NCI-H2196 (cell line): Measurements from ENCODE around the gene IQGAP2.

ENCODE experiments used
- DNase-seq: peaks from one replicate; lab custom pipeline; 2025; ENCODE audit not compliant: unreplicated experiment; lab: John Stamatoyannopoulos, UW

The IQGAP2 gene

DNA sequence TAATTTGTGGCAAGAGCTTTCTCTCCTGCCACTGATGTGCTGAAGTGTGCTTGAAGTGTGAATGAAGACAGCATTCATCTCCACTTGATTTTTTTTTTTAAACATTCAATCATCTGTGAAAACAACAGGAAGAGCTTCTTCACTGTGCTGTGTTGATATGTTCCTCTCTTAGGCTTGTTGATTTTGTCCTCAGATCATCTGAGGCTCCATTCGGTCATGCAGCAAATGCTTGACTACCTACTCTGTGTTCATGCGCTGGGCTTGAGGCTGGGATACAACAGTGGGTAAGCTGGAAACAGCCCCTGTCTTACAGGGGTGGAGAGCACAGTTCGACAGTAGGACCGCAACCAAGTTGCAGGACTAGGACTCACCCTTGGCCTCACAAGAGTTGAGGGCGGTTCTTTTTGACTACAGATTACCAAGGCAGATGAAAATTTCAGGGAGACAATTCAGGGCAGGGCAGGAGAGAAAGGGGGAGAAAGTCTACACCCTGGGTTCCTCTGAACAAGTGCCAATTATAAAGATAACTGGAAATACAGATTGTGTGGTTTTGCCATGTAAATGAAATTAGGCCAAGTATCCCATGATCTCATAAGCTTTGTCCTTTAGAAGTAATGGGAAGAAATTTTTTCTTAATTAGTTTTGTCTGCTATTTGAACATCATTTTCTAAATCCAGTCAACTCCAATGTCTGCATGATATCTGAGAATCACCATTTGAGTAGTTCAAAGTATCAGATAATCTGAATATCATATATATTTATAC, 281.9 kb downstream of the IQGAP2 start:
- no peak for DNase-seq

DNA sequence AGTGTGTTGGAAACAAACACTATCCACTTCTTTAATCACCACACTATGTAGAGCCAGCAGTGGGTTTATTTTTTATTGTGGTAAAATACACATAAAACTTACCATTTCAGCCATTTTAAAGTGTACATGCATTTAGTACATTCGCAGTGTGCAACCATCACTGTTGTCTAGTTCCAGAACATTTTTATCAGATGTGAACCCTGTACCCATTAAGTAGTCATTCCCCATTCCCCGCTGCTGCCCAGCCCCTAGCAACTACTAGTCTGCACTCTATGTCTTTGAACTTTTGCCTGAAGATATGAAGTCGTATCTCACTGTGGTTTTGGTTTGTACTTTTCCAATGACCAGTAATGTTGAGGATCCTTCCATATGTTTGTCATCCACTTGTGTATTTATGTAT, 282.6 kb downstream of the IQGAP2 start:
- no peak for DNase-seq

DNA sequence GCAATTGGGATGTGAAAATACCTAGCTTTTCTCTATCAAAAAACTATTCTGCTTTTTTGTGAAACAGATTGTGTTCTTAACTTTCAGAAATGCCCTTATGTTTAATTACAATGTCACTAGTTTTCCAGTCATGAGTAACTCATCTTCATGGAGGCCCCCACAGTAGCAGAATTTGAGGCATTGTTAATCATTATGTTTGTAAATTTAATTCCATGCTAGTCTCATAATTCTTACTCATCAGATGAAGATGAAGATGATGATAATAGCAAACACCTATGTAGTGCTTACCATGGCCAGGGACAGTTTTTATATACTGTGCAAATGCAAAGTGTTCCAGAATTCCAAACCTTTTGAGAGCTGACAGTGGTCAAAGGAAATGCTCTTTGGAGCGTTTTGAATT, 285.1 kb downstream of the IQGAP2 start:
- no peak for DNase-seq

DNA sequence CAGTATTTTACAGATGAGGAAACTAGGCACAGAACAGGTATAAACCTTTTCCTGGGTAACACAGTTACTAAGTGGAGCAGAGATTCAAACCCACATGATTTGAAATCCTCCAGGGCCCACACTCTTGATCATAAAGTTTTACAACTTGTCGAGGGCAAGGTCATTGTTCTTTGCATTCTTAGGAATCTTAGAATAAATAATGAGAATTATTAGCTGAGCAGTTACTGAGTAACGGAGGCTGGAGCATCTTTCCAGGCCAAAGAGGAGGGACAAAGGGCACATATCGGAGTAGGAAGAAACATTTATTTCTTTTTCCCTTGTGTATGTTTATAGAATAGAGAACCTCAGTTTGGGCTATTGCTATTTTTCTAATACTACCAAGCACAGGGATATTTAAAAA, 285.8 kb downstream of the IQGAP2 start:
- no peak for DNase-seq

DNA sequence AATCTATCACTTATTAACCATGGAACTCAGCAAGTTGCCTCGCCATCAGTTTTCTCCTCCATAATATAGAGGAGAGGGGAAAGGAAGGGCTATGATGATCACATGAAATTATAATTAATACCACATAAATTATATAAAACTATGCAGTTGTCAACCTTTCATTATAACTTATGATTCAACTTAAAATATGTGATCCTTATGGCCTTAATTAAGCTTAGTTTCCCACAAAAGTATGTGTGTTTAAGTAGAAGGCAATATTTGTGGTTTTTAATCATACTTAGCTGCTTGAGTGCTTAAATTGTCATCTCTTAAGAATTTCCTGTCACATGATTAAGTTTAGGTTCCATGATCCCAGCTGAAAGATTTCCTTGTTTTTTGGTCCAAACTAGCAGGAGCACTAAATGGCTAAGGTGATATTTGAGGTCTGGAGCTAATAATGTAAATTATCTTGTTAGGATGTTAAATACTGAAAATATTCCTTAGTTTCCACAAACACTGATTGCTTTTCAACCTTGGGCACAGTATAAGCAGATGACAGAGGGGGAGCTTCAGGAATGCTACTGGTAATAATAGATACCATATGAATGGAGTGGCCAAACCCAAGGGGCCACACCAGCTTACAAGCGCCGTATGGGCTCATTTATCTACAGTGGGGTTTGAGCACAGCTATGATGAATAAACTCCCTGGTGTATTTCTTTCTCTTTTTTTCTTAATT, 286.4 kb downstream of the IQGAP2 start:
- DNase-seq = no peak

DNA sequence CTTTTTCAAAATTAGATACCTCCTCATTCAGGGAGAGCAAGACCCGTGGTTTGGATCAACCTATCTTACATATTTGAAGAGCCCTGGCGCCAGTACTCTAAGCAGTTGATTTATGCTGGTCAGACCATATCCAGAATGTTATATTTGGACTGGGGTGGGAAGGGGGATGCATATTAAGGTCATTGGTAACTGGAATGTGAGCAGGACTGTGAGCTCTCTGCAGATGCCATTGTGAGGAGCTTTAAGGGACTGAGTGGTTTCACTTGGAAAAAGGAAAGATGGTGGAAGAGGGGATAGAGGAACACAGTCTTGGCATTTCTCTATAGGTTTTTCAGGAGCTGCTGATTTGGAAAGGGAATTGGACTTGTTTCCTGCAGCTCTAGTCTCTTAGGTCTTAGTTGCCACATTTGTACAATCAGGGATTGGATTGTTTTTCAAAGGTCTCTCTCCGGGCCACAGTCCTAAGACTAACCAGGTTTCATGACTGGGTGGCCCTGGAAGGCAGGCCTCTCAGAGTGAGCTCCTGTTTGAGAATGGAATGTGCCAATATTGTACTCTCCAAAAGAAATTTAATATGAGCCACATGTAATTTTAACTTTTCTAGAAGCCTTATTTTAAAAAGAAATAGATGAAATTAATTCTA, 287.1 kb downstream of the IQGAP2 start:
- no peak for DNase-seq

DNA sequence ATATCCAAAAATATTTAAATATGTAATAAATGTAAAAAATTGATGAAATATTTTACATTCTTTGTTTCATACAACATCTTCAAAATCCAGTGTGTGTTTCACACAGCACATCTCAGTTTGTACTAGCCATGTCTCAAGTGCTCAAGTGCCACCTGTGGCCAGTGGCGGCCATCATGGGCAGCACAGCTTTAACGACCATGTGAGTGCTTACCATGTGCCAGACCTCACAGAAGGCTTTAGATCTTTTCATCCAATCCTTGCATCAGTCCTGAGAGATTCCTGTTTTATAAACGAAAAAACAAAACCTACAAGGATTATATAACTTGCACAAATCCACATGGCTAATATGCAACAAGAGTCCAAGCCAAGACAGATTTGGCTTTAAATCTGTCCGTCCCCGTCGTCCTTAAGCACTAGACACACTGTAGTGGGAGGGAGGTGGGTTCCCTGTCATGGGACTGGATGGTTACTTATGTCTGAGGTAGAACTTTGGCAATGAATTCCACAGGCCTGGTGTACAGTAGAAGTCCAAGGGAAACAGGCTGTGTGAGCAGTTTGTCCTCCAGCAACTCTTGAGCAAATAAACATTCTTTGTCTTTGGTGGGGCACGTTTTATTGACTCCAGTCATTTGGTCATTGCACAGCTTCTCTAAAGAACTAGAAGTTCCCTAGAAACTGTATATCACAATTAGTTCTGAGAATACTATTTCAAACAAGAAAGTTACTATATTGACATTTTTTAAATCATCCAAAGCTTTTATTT, 287.8 kb downstream of the IQGAP2 start:
- no peak for DNase-seq

DNA sequence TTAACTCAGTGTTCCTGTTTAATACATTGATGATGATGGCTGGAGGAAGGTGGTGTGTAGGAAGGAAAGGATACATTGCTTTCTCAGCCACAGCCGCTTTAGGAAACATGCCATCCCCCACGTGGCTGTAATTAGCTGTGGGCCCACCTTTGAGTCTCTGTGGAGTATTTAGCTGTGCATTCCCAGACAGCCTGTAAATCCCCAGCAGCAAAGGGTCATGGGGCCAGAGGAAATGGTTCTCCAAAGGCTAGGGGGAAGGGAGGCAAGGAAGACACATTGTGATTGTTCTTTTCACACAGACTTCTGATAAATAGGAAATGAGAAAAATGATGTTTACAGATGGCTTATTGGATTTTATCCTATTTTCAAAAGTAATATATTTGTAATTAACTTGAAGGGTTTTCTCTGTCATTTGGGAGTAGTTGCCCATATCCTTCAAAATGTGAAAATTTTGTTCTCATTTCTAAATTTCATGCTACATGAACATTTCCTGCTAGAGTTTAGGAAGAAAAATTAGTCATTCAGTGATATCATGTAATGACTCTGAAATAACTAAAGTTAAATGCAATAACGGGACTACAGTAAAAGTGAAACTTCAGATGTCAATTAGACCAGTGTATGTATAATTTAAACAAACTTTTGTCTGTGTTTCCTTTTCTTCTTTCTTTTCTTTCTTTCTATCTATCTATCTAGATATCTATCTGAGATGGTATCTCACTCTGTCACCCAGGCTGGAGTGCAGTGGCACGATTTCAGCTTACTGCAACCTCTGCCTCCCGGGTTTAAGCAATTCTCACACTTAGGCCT, 288.6 kb downstream of the IQGAP2 start:
- no peak for DNase-seq

DNA sequence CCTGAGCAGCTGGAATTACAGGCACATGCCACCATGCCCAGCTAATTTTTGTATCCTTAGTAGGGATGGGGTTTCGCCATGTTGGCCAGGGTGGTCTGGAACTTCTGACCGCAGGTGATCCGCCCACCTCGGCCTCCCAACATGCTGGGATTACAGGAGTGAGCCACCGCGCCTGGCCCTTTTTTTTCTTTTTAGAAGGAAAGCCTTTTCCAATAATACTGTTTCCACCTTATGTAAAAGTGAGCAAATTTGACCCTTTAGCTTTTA, 289.1 kb downstream of the IQGAP2 start:
- no peak for DNase-seq

DNA sequence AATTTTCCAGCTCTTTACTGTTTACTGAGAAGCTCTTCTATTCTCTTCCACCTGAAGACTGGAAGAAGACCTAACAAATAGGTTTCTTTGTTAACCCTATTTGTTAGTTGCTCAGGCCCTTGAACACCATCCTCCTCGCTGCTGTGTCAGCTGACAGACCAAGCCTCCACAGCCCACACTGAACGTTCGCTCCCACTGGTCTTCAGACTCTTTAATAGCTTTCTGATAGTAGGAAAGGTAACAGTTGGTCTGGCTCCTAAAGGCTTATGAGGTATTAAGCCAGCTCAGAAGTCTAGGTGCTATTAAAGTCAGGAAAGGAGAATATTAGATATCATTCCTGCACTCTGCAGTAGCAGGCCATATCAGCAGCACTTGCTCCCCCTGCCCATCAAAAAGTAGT, 289.6 kb downstream of the IQGAP2 start:
- DNase-seq = no peak

DNA sequence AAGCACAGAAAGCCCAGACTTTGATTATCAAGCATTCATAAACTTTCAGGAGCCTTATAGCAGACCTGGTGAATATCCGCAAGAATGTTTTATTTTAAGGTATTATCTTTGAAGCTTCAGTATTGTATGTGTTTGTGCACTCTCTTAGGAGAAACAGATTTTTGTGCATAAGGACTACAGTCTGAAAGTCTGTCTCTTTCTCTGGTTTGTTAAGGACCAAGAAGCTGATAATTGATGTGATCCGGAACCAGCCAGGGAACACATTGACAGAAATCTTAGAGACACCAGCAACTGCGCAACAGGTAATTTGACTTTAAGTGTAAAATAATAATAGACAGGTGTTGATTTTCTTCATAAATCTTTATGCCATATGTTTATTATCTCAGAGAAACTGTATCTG, 290.1 kb downstream of the IQGAP2 start:
- no peak for DNase-seq

DNA sequence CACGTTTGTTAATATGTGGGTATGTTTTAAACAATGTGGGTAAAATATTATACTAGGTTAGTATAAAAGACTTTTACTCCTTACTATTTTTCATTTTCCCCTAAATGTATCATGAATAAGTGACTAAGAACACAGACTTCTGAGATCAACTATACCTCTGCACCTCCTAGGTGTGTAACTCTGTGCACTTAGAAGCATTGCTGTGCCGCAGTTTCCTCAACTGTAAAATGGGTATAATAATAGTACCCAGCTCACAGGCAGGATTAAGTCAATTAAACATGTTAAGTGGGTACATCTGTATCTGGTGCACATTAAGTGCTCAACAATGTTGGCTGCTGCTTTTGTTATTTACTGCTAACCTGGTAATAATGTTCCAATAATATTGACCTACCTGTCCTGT, 291.2 kb downstream of the IQGAP2 start:
- DNase-seq = no peak

DNA sequence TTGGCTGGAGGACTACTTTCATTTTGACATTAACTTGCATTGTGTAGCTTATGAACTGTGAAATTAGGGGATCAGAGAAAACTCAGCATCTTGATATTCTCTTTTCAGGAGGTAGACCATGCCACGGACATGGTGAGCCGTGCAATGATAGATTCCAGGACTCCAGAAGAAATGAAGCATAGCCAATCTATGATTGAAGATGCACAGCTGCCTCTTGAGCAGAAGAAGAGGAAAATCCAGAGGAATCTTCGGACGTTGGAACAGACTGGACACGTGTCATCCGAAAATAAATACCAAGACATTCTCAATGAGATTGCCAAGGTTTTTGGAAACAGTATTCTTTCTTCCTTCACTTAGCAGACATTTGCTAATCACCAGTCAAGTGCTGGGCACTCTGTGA, 292.3 kb downstream of the IQGAP2 start:
- no peak for DNase-seq

DNA sequence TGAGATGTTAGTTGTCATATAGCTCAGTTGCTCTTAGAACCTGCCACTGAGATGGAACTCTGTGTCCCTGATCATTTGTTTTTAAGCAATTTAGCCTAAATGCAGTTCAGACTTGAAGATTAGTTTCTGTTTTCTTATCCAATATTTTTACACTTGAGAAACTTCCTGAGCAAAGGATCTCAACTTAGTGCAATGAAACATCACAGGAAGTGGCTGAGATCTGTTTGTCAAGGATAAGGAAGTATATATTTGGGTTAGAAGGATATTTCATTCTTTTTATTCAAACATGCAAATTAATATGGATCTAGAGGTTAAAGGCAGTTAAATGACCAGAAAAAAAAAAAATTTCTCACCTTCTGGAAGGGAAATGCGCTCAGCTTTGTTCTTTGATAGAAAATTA, 293.2 kb downstream of the IQGAP2 start:
- no peak for DNase-seq

DNA sequence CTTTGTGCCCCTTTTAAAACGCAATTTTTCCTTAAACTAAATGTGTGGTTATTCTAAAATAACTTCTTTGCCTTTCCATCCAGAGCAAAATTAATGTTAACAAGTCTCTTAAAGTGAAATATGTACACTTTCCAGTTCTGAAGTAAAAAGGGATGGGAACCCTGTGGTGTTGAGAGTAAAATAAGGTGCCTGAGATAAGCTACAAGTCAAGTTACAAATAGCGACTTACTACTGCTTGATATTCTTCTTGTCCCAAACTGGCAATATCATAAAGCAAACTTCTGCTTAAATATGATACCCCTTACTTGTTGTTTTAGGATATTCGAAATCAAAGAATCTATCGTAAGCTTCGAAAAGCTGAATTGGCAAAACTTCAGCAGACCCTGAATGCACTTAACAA, 294.6 kb downstream of the IQGAP2 start:
- DNase-seq = no peak

DNA sequence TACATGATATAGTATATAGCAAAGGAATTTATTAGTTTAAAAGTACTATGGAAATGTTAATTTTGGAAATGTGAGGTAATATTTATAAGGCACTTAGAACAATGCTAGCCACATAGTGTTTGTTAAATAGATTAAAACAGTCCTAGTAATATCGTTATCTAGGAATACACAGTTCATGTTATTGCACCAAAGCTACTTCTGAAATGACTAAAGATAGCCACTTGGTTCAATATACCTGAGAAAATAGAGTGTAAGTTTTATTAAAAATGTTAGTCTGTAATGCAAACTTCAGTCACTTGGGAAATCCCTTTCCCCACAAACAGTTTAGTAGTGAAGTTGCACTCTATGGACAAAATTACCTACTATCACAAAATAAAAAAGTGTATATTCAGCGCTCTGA, 297.5 kb downstream of the IQGAP2 start:
- DNase-seq = no peak

DNA sequence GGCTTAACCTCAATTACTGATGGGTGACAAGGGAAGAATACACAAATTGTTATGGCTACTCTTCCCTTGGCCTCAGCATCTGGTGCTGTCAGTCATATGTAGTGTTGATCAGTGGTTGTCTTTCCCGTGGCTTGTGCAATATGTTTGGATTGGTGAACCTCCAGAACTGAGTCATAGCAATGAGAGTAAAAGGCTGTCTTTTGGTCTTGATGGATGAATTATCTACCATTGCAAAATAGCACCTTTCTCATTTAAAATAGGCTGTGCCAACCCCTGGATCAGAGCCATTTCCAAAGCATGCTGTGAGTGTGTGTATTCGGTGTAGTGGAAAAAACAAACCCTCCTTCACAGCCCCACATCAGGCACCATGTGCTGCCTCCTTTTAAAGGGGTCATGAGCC, 298.2 kb downstream of the IQGAP2 start:
- DNase-seq = no peak

DNA sequence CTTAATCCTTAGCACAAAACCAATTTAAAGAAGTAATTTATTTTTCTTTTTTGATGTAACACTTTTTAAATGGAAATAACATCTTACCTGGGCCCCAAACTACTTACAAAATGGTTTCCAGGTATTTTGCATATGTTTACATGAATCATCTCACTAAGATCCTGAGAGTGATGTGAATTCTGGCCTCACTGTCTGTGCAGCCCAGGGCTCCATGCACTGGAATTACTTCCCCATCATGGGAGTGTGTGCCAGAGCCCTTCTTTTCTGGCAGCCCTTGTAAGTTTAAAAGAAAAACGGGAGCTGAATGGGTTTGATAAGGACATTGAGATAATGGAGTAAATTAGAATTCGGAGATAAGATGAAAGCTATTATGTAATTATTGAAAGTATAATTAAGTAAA, 300.6 kb downstream of the IQGAP2 start:
- no peak for DNase-seq

DNA sequence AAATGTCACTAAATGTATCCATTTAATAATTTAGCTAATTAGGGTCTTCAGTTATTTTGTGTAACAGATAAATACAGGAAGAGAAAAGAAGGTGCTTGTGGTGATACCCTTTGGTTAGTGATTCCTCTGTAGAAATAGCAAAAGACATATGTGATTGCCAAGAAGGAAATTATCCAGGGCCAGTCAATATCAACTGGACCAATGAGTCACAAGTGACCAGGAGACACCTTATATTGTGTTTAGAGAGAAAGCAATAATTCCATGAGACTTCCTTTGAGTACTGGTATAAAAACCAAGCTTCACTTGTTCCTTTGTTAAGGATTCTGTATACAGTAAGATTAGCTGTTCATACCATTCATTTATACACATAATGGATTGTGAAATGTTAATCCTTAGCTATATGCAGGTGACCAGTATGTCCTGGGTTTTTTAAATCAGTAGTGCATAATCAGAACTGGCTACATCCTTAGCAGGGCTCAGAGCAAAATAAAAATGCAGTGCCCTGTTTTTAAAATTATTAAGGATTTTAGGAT, 301.1 kb downstream of the IQGAP2 start:
- DNase-seq = no peak

DNA sequence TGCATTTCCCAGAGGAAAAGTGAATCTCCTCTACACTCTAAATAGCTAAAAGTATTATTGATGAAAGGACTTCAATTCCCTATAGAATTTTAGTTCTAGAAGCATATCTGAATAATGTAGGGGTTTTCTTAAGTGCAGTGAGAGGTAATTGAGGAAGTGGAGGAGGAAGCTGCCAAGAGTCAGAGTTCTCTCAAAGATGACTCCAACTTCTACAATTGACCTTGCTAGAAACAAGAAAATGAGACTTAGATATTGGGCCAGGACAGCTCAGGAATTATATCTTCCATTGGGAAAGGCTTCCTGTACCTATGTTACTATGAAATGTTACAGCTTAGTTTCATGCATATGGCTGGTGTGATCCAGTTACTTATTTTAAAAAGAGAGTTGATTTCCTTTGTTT, 302.5 kb downstream of the IQGAP2 start:
- no peak for DNase-seq

DNA sequence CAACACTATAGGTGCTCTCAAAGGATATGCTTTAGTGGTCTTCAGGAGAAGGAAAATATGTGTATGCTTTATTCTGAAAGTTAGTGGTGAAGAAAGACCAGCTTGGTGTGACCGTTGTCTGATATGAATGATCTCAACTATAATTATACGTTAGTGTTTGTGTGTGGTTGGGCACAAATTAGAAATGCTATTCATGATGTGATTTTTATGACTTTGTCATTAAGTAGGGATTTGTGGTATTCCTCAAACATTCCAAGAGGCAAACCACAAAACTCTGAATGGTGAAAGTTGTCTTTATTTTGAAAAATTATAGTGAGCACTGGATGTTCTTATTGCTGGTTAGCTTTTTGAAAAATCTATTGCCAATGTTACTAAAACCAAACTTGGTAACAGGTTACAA, 306.7 kb downstream of the IQGAP2 start:
- no peak for DNase-seq
